NCI-H2171 (cell line): Measurements from ENCODE around the gene SPRR1A.

Source experiments
- DNase-seq: peaks from one replicate; lab custom pipeline; 2025; lab: John Stamatoyannopoulos, UW

SPRR1A gene, protein sequence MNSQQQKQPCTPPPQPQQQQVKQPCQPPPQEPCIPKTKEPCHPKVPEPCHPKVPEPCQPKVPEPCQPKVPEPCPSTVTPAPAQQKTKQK

DNA sequence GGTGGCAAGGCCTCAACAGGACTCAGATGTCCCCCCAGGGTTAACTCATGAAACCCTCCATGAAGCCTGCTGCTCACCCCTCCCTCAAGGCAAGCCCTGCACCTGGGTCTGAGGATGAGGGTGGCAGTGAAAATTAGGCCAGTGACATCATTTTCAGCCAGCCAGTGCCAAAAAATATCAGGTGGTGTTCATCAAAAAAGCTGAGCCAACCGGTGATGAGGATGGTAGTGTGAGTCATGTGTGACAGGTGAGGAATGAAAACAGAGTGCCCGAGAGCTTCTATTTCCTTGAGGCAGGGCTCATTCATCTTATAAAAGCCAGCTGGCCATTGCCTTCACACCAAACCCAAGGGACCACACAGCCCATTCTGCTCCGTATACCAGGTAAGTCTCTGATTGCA, at the start of gene SPRR1A:
SPRR1A (plus strand) TSS at position 339 of the 400 bp plus-strand sequence. CDS start 1,150 bp downstream, outside the sequence.
- no peak for DNase-seq

DNA sequence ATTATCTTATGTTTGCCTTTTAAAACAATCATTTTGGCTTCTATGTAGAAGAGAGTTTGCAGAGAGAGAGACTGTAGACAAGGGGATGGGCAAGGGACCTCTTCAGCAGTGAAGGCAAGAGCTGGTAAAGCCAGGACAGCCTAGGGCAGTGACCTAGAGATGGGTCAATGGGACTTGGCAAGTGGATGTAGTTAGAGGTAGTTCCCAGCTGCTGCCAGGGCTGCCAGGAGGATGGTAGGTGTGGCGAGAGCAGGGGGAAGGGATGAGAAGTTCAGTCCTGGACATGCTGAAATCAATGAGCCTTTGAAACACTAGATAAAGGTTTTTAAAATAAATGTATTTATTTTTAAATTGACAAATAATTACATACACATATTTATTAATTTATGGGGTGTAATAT, 43.3 kb upstream of the SPRR1A start:
- DNase-seq = no peak

DNA sequence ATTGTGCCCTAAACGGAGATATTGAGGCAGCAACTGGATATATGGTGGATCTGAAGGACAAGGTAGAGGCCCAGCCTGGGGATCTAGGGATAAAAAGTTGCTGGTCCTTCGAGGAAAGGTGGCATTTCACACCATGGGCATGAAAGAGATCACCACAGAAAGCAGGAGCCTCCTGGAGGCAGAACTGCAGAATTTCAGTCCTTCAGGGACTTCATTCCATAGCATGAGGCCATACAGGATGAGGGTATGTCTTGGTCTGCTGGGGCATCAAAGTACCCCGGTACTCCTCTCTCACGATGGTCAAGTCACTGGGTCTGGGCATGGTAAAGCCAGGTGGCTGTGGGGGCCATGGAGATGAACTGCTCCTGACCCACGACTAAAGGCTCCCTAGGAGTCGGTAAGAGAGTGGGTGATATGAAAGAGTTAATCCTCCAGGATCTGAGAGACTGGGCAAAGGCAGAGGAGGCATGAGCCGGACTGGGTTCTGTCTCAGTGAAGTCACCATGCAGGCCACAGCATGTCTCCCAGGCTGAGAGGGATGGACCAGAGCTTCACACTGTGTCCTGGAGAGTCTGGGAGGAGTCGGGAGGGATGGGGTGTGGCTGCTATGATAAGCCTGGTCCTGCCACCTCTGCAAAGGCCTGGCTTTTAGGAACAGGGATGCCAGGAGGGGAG, 42.7 kb upstream of the SPRR1A start:
- DNase-seq = no peak

DNA sequence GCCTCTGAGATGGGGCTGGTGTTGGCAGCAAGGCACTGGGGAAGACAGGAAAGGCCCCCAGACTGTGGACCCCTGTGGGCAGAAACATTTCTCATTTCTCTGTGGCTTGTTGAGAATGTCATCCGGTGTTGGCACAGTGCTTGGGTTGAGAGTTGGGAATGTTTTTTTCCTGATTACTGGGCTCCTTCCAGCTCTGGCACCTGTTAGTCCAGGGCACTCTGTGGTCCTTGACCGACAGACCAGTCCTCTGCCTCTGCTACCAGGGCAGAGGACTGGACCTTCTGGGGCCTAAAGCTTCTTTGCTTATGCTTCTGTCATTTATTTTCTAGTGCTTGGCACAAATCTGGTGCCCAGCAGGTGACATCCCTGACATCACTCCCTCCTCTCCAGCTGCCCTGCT, 41.7 kb upstream of the SPRR1A start:
- DNase-seq = no peak

DNA sequence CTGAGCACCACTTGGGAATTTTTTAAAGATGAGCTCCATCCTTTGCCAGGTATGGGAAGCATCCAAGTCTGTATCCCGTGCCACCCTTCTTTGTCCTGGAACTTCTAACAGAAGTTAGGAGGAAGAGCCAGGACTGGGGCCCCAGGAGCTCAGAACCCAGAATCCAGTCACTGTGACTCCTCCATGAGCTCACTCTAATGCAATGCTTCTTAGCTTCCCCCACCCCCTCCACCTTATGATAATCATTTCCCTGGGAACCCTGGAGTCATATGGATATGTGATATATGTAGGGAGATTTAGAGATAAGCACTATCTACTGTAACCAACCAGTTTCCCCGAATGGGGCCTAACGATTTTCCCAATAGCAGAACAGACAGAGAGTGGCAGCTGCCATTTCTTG, 37.6 kb upstream of the SPRR1A start:
- DNase-seq = no peak

DNA sequence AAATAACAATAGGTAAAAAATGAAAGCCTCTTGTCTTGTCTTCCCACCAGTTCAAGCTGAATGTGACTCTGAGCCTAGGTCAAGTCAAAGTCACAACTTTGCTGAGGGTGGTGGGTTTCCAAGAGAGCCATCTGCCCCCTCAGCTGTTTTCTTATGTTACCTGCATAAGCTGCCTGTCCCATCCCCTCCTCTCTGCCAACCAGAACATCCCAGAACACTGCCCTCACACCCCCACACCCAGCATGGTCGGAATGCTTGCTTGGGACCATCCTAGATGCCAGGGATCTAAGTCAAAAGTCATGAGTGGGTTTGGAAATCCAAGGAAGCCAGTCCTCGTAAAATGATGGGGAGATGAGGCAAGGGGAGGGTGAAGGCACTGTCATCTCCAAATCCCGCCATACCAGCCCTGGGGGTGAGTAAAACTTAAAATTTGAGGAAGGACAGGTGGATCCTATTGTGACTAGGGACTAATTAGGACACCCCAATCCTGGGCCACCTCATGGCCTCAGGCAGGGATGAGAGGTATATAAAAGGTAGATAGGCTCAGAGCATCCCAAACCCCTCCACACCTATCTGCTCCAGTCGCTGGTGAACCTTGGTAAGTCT, 37.1 kb upstream of the SPRR1A start, which contains the start of gene SPRR5:
SPRR5 (plus strand) TSS at position 556 of the 606 bp plus-strand sequence. CDS start 1,349 bp downstream, outside the sequence.
- DNase-seq = no peak

DNA sequence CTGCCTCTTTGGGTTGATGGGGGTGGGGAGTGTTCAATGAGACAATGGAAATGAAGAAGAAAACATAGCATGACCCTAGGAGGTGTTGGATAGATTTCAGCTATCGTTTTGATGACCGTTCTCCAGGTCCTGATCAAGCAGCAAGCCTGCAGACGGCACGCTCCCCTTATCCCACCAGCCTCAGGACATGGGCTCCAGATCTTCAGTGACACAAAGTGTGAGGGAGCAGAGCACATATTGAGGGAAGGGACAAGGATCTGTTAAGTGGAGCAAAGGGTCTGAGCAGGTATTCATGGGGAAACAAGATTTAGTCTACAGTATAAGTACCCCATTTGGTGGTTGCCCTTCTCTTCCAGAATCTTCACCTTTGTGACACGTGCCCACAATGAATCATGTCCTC, 32.2 kb upstream of the SPRR1A start:
- DNase-seq = no peak

DNA sequence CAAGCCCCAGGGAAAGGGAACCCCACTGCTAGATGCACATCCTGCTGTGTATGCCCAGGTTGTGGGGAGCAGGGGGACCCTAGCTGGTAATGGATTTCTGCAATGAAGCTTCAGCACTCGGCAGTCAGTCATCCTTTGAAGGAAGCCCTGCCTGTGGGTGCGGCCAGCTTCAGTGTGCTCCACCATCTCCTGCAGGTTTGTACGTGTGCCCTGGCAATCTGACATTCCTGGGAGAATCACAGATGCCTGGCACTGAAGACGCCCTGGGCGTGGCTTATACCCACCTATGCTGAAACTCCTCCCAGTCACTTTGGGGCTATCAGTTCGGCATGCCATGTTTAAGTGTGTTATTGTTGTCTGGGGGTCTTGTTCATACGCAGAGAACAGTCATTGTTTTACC, 30.1 kb upstream of the SPRR1A start:
- no peak for DNase-seq

DNA sequence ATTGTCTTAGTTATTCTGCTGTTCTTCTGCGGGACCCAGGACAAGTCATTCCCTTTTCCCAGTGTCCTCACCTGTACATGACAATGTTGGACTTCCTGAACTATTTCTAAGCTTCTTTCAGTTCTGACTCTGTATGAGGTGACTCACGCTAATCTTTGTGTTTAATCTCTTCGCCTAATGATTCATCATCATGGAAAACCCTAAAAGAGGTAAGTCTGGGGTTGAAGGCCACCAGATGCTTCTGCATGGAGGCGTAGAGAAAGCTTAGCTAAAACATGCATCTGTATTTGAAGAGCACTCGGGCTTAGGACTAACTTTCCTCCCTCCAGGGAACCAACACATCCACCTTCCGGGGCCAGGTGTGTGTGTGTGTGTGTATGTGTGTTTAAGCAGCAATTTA, 29.4 kb upstream of the SPRR1A start:
- no peak for DNase-seq

DNA sequence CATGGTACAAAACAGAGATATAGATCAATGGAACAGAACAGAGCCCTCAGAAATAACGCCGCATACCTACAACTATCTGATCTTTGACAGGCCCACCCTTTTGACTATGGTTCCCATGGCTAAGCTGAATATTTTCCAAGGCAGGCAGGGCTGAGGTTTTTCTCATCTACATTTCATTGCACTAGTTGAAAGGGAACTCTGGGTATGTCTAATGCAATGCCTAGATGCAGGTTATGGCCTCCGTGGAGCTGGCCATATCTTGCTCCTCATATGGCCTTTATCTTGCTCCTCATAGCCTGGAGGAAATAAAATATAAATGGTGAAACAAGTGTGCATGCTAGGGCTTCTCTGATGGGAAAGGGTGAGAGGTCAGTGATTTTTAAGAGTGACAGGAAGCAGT, 26.3 kb upstream of the SPRR1A start:
- no peak for DNase-seq

DNA sequence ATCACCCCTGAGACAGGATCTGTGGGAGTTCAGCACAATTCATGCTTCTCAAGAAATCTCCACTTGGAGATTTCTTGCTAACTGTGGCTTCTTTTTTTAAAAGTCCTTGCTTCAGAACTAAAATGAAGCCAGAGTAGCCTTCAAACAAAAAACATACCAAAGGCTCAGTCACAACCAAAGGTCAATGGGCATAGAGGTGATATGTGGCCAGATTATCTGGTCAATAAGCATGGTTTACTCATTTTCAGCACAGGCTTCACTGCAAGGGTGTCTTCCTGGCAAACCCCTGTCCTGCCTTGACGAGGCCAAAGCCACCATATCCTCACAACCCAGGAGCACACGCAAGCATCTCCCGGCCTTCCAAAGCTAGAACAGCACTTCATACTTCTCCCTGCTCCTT, 24.6 kb upstream of the SPRR1A start:
- no peak for DNase-seq

DNA sequence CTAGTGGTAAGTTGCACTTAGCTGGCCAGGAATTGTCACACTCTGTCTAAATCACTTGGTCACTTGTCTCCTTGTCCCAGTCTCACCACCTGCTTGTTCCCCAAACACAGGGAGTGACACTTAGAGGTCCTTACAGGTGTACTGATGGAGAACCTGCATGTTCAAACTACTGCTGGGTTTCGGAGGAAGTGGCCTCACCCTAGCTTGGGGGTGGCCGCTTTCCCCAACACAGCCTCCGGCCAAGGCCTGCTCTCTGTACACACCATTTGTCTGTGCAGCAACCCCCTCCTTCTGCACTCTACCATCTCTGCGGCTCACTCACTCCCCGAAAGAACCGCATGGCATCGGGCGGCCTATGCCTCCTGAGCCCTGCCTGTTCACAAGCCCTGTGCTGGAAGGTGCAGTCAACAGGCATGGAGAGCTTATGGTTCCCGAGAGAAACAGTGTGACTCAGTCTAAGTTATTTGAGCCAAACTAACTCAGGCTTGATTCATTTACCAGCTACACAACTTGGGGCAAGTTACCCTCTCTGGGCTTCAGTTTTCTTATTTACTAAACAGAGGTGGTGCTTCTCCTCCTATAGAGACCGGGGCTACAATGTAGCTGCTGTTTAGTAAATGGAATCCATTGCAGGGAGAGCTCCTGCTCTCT, 24.0 kb upstream of the SPRR1A start:
- DNase-seq = no peak

DNA sequence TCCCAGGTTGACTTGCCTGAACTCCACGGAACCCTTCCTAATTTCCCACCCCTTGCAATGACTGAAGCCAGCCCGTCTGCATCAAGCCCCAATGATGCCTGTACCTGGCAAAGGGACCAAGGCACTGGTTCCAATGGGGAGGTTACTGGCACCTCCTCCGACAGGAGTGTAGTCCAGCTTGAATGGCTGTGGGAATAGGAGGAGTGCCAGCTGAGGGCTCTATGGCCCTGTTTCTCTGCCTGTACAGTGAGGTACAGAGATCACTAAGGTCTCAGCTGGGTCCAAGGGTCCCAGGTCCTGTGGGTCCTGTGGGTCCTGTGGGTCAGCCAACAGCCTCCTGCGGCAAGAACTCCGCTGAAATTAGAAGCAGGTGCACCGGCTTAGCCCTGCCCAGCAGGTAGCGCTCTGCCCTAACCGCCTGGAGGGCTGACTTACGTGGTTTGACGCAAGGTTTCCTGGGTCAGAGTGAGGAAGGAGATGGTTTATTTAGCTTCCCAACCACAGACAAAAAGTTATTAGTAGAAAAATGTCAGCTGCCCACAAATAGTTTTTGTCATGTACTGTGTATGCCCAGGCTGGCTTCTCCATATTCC, 23.3 kb upstream of the SPRR1A start:
- DNase-seq = no peak

DNA sequence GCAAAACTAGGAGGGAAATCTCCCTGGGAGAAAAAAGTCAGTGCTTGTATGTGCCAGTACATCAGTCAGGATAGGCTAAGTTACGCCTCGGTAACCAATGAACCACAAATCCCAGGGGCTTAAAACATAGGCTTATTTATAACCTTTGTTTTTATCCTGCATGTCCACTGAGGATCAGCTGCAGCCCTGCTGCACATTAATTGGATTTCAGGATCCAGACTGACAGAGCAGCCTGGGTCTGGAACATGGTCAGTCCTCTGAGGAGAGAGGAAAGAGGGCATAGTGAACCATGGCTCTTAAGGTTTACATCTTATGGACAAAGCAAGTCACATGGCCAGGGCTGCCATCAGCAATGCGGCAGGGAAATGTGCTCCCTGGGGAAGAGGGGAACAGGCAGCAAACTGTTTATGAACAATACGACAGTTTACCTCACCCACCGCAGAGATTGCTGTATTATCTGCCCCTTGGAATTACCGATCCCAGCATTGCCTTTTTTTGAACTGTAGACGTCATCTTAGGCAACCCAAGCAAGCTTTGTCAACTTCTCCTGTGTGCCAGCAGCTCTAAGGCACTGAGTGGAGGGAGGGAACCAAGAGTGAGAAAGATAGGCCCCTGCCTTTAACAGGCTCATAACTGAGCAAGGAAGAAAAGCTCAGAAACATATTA, 22.5 kb upstream of the SPRR1A start:
- DNase-seq = no peak

DNA sequence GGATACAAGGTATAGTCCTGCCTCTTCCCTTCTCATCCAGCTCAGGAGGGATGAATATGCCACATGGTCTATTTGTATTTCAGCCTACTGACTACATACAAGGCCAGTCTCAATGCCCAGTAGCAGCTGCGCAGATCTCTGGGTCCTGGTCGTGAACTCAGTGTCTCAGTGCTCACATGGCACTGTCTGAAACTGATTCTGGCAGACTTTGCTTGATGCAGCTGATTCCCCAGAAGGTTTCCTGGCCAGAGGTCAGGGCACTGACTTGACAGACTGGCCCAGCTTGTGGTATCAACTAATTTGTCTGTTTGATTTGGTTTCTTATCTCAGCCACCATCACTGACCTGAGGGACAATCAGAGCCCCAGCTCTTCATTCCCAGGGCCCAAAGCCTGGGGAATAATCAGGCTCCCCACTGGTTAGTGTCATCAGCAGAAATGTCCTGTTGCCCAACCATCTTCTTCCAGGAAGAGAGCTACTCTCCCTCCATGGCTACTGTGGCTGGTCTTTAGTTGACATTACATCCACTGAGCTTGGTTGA, 20.9 kb upstream of the SPRR1A start:
- DNase-seq = no peak

DNA sequence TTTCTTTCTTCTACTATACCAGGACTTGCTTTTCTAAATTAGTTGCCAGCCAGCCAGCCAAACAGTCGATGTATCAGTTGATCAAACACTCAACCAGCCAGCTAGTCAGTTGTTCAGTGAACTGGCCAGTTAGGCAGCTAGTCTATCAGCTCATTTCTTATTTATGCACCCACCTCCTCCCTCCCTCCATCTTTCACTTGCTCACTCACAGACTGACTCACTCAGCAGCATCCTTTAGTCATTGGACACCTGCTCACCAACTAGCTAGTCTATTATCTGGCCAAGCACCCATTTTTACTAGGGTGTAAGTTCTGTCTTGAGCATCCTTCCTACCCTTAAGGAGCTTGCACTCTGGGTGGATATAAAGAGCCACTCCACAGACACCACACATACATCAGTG, 19.3 kb upstream of the SPRR1A start:
- no peak for DNase-seq

DNA sequence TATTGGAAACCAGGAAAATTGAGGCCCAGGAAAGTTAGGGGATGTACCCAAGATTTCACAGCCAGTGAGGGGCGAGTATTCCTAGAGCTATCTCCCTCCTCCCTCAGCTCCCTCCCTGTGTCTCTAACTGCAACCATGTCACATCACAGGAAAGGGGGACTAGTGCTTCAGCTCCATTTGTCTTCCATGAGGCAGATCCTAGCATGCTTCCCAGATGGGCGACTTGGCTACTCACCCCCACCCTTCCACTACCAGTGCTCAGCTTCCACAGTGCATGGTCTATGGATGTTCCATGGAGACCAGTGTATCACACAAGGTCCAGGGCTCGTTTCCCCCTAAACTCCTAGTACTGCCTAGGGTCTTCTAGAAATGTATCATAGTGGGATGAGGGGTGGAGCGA, 18.0 kb upstream of the SPRR1A start:
- no peak for DNase-seq

DNA sequence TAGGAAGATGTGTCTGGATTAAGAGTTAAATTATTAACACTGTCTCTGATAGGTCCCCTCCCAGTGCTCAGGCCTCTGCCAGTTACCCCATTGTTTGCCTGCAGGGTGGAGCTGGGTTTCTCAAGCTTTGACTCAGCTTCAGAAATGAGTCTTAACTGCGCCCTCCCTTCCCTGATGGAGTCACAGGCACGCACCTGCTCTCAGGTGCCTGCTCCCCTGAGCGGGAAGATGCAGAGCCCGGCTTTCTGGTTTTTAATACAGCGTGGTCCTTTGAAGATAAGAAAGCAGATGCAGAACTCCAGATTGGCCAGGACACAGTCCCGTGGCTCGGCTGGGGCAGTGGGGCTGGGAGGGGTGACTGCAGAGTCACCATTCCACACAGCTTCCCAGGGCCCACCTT, 16.7 kb upstream of the SPRR1A start:
- no peak for DNase-seq

DNA sequence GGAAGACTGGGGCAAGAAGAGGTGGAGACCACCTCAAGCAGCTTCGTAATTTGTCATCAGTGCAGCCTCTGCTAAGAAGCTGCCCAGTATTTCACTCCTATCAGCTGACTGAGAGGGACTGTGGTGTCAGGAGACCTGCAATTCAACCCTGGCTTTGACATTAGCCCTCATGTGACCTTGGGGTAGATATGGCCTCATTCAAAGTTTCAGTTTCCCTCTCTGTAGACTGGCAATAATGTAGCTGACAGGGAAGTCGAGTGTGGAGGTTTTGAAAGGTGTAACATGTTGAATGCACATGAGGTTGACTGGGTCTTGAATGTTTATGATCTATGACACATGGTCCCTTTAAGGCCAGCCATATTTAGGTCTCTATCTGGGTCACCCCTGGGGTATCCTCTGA, 15.6 kb upstream of the SPRR1A start:
- DNase-seq = no peak

DNA sequence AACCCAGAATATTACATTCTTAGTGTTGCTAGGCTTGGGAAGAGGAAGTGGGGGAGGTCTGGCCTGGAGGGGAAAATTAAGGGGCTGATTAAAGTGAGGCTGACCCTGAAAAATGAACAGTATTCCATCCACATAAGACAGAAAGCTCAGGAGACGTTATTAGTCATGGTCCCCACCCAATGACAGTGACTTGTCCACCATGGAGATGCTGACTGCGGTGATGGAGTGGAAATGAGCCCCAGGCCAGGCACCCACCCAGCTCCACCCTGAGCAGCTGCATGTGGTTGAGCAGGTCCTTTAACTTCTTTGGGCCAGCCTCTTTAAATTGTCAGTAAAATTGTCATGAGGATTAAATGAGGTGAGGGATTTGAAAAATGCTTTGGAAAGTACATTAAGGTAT, 14.8 kb upstream of the SPRR1A start:
- DNase-seq = no peak

DNA sequence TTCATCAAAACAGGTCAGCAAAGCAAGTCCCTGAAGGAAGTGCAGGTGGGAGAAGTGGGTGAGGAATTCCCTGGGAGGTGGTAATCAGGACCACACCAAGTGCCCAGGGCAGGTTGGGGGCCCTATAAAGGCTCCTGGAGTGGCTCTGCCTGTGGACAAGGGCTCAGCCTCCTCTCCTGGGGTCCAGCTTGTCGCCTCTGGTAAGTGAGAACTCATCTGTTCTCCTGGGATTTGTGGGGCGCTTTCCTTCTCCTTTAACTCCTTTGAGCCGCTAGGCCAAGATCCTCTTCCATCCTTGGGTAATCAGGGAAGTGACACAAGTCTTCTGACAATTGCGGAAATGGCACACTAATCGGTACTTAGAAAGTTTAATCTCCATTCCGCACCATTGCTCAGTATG, 13.4 kb upstream of the SPRR1A start, which contains the start of gene SPRR4:
SPRR4 (plus strand) TSS at position 154 of the 400 bp plus-strand sequence. CDS start 1,243 bp downstream, outside the sequence.
- DNase-seq = no peak
